Activated CD4-positive, alpha-beta T cell treated with anti-CD3 and anti-CD28 coated beads, Interleukin-2, Interleukin-6, amounts not matched to agents 100 ng/mL and 50 ng/mL, durations not matched to agents 16 hours and 8 hours (primary cell): ENCODE data around the gene STRIP2.
"Not testable (repeated sequence)": the region's sequence is repeated elsewhere in the genome, so short reads cannot be mapped to it uniquely, and the experiment has no call there.

Source experiments
- DNase-seq: peaks from one replicate; pipeline ENCODE4 v3.0.0-alpha.2; 2020

The STRIP2 gene

DNA sequence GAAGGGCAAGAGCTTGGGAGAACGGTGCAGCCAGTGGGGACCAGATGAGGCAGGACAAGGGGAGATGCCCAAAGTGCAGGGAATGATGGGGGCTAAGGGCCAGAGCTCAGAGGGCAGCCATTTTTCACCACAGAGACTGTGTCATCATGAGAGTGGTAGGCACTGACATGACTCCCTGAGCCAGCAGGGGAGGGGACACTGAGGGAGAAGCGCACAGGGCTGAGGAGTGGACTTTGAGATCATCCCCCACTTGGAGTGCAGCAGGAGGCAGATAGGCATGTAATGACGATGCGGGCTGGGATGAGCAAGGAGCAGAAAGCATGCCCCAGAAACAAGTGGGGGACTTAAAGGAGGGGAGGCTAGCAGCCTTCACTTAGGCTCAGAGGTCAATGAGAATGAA lies 62.9 kb downstream of the STRIP2 start:
- DNase-seq = no peak

DNA sequence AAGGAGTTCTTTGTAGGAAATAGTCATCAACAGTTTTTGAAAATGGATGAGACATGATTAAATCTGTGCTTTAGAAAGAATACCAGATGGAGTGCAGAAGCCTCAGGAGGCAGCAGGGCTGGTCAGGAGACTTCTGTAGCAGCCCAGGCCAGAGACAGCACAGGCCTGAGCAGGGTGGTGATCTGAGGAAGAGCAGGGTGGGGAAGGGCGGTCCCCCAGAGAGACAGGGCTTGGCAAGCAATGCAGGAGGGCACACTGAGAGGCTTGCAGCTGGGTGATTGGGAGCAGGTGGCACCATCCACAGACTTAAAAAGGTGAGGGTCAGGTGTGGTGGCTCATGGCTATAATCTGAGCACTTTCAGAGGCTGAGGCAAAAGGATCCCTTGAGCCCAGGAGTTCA lies 63.8 kb downstream of the STRIP2 start:
- DNase-seq = no peak

DNA sequence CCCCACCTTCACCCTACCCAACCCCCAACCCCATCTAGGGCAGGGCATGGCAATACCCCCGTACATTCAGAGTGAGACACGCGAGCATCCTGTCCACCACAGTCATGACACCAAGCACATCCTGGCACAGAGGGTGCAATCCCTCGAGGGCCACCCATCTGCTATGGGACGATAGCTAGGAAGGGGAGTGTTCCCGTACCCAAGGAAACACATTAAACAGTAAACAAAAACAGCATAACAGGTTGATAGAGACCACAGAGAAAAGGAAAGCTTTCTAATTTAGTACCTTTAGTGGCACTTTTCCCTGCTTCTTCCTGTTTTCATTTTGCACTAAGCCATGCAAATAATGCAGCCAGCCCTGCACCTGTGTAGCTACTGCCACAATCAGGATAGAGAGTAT lies 65.8 kb downstream of the STRIP2 start:
- DNase-seq = peak; percentile 33

DNA sequence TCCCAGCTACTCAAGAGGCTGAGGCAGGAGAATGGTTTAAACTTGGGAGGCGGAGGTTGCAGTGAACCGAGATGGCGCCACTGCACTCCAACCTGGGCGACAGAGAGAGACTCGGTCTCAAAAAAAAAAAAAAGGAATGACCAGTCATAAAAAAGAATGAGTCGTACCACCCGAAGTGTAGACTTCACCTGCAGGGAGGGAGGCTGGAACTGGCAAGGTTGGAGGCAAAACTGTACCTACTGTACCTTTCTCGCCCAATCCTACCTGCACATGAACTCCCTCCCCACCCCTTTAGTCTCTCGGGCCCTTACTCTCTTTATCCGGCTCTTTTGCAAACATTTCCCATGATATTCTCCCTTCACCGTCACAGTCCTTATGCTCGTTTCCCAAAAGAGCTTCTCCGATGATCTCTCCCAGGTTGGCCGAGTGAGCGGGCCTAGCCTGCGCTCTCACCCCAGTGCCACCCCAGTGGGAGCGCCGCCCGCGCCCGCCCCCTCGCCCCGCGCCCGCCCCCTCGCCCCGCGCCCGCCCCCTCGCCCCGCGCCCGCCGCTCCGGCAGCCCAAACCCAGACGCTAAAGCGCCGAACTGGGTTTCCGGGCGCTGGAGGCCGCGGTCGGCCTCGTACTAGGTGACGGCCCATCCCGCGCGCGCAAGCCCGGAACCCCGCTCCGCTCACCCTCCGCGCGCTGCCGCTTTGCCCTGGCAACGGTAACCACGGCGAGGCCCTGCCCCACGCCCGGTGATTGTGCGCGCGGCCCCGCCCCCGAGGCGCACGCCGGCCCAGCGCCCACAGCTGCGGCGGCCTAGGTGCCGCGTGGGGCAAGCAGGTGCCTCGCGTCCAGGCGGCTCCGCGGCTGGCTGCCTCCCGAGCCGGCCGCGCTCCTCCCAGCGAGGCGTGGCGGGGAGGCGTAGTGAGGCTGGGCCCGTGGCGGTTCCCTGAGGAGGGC lies 67.8 kb downstream of the STRIP2 start, which contains the start of gene SMKR1:
TSS of gene SMKR1 (plus strand) at position 772 of the 948 bp plus-strand sequence. CDS start 294 bp downstream, outside the sequence.
- DNase-seq = peak; percentile 91

DNA sequence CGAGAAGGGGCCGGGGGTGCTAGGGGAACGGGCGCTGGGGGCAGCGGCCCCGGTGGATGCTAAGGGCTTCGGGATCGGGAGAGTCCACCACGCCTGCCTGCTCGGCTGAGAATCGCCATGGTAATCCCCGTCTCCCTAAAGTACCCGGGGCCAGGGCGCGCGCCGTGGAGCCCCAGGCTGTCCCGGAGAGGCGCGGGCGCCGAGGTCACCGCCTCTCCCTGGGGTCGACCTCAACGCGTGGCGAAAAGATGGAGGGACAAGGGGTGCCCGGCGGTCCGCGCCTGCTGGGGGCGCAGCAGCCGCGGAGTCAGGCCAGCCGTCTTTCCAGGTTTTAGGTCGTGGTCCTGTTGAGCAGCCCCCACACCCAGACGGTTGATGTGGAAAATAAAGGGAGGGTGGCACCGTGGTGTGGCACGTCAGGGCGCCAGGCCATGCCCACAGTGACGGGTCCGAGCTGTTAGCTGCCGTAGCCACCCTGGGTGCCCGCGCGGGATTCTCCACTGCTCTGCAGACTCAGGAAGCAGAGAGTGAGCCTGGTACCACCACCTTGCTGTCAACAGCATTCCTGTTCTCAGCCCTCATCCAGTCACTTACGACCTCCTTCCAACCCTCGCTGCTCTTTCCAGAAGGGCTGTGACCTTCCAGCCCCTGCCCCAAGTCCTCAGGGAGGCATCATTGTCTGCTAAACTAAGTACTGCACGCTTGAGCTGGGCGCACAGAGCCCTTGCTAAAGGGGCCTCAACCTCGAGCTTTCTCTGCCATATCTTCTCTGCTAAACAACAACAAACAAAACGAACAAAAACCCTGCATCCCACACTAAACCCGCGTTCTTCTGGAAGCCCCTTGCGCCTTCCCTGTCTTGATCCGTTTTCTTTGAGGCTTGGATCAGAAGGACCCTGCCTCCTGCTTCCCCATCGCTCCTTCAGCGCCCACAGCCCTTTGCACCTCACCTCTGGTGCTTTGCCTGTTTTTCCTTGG lies 68.8 kb downstream of the STRIP2 start:
- DNase-seq = no peak

DNA sequence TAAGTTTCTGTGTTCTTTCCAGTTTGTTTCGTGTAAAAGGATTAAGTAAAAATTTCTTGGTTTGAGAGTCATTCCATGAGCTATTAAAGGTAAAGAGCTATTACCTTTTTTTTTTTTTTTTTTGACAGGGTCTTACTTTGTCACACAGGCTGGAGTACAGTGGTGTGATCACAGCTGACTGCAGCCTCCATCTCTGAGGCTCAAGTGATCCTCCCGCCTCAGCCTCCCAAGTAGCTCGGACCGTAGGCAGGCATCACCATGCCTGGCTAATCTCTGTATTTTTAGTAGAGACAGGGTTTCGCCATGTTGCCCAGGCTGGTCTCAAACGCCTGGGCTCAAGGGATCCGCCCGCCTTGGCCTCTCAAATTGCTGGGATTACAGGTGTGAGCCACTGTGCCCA lies 69.5 kb downstream of the STRIP2 start:
- DNase-seq = no peak

DNA sequence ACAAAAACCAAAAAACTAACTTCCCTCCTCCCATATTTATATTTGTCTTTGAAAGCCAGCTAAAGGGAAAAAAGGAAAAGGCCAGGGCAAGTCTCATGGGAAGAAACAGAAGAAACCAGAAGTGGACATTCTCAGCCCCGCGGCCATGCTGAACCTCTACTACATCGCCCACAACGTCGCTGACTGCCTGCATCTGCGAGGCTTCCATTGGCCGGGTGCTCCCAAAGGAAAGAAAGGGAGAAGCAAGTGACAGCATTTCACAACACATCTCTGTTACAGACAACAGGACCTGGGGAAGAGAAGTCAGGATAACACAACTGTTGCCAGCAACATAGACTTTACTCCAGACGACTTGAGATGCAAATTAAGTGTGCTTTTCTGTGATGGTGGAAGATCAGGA lies 78.0 kb downstream of the STRIP2 start:
- no peak for DNase-seq

DNA sequence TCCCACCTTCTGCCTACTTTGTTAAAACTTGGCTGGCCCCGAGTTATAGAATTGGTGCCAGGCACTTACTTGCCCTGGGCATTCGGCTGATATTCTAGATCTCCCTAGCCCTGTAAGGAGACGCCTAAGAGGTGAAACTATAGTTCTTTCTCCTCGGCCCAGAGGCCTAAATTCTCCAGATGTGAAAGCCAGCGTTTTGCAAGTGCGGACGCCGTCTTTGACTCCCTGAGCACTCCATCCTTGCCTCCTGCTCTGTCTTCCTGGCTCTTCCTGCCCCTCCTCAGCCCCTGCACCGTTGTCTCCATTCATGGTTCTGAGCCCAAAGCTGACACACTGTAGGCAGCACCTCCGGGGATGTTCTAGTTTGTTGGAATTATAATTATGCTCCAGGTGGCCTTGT lies 79.3 kb downstream of the STRIP2 start:
- no peak for DNase-seq

DNA sequence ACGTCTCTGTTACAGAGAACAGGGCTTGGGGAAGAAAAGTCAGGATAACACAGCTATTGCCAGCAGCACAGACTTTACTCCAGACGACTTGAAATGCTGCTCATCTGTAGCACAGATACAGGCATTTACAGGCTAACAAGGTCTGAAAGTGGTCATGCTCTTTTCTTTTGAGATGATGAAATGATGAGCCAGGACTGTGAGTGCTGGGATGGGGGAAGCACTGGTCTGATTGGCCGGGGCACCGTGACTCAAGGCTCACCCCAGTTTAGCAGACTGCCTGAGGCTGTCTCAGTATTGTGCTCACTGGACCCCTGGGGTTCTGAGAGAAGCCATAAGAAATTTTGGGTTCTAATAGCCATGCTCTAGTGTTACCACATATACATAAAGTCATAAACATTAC lies 80.5 kb downstream of the STRIP2 start:
- DNase-seq = no peak

DNA sequence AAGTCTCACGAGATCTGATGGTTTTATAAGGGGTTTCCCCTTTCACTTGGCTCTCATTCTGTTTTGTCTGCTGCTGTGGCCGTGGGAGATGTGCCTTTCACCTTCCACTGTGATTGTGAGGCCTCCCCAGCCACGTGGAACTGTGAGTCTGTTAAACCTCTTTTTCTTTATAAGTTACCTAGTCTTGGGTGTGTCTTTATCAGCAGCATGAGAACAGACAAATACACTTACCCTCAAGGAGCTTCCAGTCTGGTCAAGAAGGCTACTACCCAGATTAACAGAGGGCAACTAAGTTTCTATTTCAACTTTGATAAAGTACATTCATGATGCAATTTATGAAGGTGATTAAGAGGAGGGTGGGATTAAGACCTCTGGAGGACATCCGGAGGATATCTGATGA lies 81.1 kb downstream of the STRIP2 start:
- no peak for DNase-seq

DNA sequence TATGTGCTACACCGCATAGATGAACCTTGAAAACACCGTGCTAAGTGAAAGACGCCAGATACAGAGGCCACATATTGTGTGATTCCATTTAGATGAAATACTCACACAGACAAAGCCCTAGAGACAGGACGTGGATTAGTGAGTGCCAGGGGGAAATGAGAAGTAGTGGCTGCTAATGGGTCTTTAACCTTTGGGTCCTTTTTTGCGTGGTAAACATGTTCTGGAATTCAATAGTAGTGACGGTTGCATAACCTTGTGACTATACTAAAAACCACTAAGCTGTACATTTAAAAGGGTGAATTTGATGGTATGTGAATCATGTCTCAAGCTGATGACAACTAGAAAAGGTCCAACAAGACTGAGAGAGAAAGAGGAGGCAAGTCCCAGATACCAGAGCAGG lies 83.7 kb downstream of the STRIP2 start:
- no peak for DNase-seq

DNA sequence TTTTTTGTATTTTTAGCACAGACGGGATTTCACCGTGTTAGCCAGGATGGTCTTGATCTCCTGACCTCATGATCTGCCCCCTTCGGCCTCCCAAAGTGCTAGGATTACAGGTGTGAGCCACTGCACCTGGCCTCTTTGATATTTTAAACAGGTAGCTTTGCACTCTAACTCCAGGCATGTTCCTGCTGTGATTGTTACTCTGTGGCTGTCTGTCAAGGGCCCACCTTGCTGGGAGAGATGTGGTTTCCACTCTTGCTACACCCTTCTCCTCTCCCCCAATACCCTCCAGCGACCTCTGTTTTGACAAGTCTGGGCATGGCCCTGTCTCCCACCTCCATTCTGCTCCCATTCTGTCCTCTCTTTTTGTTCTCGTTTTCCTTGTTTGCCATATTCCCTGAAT lies 85.2 kb downstream of the STRIP2 start:
- no peak for DNase-seq

DNA sequence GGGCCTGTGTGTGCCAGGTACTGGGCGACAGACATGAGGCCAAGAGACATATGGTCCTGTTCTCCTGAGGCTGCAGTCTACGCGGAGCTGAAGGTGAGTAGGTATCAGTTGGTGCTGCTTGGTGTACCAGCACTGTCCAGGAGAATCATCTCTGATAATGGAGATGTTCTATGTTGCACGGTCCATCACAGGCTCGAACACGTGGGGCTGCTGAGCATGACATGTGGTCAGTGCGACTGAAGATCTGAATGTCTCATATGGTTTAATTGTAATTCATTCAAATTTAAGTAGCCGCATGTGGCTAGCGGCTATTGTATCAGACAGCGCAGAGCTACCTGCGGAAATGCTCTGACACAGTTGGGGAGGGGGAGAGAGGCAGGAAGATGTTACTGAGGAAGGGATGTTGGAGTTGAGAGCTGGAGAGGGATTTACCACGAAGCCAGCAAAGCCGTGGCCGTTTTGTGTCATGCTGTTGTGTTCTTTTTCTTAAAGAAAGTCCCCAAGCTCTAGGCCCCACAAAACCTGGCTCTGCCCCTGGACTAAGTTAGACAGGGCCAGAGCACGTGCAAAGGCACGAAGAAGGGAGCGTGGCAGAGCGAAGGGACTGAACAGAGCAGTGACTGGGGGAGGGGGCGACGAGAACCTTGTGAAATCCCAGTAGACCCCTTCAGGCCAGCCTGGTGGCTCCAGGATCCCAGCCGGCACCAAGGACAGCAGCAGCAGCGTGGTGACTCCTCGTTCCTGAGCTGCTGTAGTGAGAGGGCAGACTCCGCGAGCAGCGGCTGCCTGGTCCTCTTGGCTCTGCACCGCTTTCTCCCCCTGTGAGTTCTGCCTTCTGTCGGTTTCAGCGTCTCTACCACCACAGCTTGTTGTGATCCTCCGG lies 88.1 kb downstream of the STRIP2 start:
- no peak for DNase-seq

DNA sequence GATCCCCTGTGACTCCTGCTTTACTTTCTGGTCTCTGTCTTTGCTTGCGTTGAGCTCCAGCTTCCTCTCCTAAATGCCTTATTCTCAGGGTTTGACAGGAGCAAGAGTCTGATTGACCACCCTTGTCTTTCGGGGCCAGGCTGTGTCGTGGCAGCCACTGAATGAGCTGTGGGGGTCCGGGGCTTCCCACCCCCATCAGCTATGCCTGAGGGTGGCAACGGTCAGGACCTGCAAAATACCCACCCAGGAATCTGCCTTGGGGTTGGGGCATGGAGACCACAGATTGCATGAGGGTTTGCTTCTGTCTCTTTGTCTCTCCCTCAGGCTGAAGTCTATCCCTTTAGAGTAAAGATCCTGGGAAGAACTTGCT lies 88.7 kb downstream of the STRIP2 start:
- no peak for DNase-seq

DNA sequence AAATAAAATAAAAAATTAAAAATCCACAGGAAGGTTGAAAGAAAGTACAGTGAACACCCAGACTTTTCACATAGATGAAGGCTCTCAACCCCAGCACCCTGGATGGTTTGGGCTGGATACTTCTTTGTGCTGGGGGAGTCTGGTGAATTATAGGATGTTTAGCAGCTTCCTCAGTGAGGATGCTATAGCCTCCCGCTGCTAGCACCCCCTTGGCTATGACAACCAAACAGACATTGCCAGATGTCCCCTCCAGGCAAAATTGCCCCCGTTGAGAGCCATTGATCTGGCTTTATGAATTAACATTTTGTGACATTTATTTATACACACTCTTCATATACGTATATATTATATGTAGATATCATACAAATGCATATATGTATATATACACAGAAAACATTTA lies 89.7 kb downstream of the STRIP2 start:
- DNase-seq = no peak

DNA sequence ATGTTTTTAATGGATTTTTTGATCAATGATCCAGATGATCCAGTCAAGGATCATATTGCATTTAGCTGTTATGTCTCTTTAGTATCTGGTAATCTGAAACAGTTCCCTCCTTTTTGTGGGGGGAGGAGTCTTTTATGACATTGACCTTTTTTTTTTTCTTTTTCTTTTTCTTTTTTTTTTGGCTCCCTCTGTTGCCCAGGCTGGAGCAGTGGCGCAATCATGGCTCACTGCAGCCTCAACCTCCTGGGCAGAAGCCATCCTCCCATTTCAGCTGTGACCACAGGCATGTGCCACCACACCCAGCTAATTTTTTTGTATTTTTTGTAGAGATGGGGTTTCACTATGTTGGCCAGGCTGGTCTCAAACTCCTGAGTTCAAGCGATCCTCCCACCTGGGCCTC lies 90.2 kb downstream of the STRIP2 start:
- not testable (repeated sequence) for DNase-seq

DNA sequence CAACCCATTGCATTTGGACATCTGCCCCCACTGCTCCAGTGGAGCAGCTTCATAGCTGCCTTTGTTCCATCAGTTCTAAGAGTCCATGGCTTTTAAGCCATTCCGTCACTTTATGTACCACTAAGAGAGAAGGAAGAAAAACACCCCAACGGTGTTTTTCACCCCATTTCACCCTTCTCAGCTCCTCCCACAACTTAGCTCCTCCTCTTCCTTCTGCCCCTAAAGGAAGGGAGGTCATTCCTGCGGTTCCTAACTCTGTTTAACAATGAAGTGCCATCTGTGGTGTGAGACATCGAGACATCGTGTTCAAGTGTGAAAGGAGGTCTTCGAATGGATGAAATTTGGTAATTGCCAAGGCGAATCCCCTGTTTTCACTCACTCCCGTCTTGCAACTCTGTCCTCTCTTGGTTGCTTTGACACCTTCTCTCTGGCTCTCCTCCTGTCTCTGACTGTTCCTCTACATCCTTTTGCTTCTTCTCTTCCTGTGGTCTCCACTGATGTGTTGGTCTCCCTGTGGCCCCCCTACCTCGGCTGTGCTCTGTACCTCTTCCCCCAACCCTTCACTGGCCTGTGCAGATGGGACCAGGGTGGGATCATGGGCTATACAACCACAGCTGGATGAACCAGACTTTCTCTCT lies 91.1 kb downstream of the STRIP2 start:
- DNase-seq = no peak

DNA sequence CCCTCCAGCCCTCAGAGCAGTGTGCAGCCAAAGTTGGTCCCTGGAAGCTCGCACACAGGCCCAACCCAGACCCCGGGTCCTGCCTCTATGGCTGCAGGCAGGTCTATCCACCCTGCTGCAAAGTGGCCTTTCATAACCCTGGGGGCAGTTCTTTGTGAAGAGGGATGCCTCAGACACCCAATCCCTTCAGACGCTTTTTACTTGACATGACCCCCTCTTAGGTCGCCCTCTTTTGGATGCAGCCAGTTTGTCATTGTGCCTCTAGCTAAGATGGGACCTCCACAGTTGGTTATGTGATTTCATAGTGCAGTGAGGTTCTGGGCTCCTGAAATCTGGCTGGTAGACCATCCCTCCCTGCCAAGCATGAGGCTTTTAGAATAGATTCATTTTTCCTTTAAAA lies 95.4 kb downstream of the STRIP2 start:
- DNase-seq = no peak

DNA sequence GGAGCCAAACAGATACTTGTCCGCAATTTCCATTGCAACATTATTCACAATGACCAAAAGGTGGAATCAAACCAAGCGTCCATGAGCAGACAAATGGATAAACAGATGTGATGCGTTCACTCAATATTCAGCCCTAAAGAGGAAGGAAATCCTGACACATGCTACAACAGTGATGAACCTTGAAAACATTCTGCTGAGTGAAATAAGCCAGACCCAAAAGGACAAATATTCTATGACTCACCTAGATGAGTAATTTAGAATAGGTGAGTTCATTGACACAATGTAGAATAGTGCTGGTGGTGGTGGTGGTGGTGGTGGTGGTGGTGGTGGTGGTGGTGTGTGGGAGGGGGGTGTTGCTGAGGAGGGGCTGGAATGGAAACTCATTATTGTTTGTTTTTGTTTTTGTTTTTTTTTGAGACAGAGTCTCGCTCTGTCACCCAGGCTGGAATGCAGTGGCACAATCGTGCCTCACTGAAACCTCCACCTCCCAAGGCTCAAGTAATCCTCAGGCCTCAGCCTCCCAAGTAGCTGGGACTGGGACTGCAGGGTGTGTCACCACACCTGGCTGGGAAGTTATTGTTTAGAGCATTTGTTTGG lies 96.7 kb downstream of the STRIP2 start:
- DNase-seq = peak; percentile 81

DNA sequence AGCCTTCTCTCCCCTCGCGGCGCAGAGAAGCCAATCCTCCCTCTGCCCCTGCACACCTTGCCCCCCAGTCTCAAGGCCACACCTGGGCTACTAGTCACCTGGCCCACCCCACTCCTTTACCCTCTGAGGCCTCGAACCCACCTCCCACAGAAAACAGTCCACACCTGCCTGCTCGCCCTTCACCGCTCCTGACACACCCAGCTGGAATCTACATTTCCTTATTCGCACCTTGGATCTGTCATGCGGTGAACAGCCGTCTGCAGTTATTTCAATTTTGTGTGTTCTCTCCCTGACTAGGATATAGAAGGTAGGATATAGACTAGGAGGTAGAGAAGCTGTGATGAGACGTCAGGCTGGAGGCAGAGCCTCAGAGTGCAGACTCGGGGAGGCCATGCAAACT lies 97.5 kb downstream of the STRIP2 start:
- no peak for DNase-seq

DNA sequence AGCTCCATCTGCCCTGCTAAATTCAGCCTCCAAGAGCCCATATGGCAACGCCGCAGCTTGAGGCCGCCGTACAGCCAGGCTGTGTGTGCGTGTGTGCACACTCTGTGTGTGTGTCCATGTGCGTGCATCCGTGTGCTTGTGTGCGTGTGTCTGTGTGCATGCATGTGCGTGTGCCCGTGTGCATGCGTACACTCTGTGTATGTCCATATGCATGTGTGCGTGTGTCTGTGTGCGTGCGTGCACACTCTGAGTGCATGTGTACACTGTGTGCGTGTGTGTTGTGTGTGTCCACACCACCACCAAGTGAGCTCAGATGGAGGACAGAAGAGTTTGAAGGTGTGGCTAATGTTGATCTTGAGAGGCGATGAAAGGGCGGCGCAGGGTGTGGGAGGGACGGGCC lies 98.1 kb downstream of the STRIP2 start:
- DNase-seq = no peak
